ENCODE results near the gene FOLR2.
"Not testable (repeated sequence)": the region's sequence is repeated elsewhere in the genome, so short reads cannot be mapped to it uniquely, and the experiment has no call there.

Gene FOLR2

GRCh38 chr11:72216638-72217037, at the start of gene FOLR2:
FOLR2 (plus strand) TSS chr11:72216794; CDS start chr11:72218585, 1,791 bp downstream.
- DNase-seq: no peak

- DNase-seq: not testable (repeated sequence)
Measured at GRCh38 chr11:72169046-72169555, 47.5 kb upstream of the FOLR2 start.

- not testable (repeated sequence) for DNase-seq
Measured at GRCh38 chr11:72169754-72170153, 46.8 kb upstream of the FOLR2 start.

GRCh38 chr11:72172043-72172442, 44.6 kb upstream of the FOLR2 start:
- not testable (repeated sequence) for DNase-seq

- no peak for DNase-seq
Measured at GRCh38 chr11:72173291-72173690, 43.3 kb upstream of the FOLR2 start.

GRCh38 chr11:72174302-72175070, 42.1 kb upstream of the FOLR2 start:
- no peak for DNase-seq

GRCh38 chr11:72177656-72178055, 38.9 kb upstream of the FOLR2 start:
- DNase-seq: no peak

GRCh38 chr11:72179049-72179803, 37.4 kb upstream of the FOLR2 start:
- DNase-seq: no peak

GRCh38 chr11:72179804-72180396, 36.7 kb upstream of the FOLR2 start:
- DNase-seq: no peak

GRCh38 chr11:72180892-72181552, 35.6 kb upstream of the FOLR2 start:
- not testable (repeated sequence) for DNase-seq

- DNase-seq: not testable (repeated sequence)
Measured at GRCh38 chr11:72181553-72181958, 35.0 kb upstream of the FOLR2 start.

- no peak for DNase-seq
Measured at GRCh38 chr11:72188267-72188666, 28.3 kb upstream of the FOLR2 start.

- DNase-seq: no peak
Measured at GRCh38 chr11:72189455-72190250, 26.9 kb upstream of the FOLR2 start.

- no peak for DNase-seq
Measured at GRCh38 chr11:72190631-72191071, 25.9 kb upstream of the FOLR2 start.

- DNase-seq: no peak
Measured at GRCh38 chr11:72191961-72192381, 24.6 kb upstream of the FOLR2 start, which contains the start of gene FOLR1. FOLR1 (plus strand) TSS chr11:72192140; CDS start chr11:72192174, 34 bp downstream.

GRCh38 chr11:72195518-72196270, 20.9 kb upstream of the FOLR2 start:
- DNase-seq: no peak

- DNase-seq: not testable (repeated sequence)
Measured at GRCh38 chr11:72201445-72201844, 15.1 kb upstream of the FOLR2 start.

- DNase-seq: no peak
Measured at GRCh38 chr11:72202571-72202970, 14.0 kb upstream of the FOLR2 start.

- no peak for DNase-seq
Measured at GRCh38 chr11:72203163-72203562, 13.4 kb upstream of the FOLR2 start.

GRCh38 chr11:72204886-72205285, 11.7 kb upstream of the FOLR2 start:
- no peak for DNase-seq

GRCh38 chr11:72206794-72207193, 9.8 kb upstream of the FOLR2 start:
- not testable (repeated sequence) for DNase-seq

All from CD4-positive, alpha-beta T cell treated with Interferon gamma for 1 hour (primary cell).